OCI-LY7 (cell line): Measurements from ENCODE around the gene FUBP3. TPM values are rescaled to one million over a fixed set of nuclear protein-coding genes. Genes with fewer than 3 reads are reported as not detected.

Experiments used
- BruUV-seq: library from RNA; stranded (reverse); fragments of 400-500 nt; replicated peaks from 2 replicates; lab custom pipeline; 2021; lab: Mats Ljungman, UMichigan
- CTCF ChIA-PET: fragments of 300-600 bp; sonication (Branson Sonifier 250); formaldehyde crosslinking; loops from one replicate; lab custom pipeline; 2022; ENCODE audit warnings: antibody characterized with exemption; ENCODE audit not compliant: unreplicated experiment; lab: Charles Lee
- POLR2A ChIA-PET: fragments of 300-600 bp; sonication (Branson Sonifier 250); formaldehyde crosslinking; loops from one replicate; lab custom pipeline; 2022; ENCODE audit warnings: antibody characterized with exemption; lab: Charles Lee
- DNase-seq: peaks from one replicate; pipeline ENCODE4 v3.0.0-alpha.2; 2015; ENCODE audit warnings: low spot score
- H2AFZ ChIP-seq: fragments of 200-600 bp; sonication (generic), shearing (Covaris generic); 2 replicates; pipeline ENCODE4 v1.6.1; 2014; ENCODE audit warnings: mild to moderate bottlenecking, antibody characterized with exemption, low read length, moderate library complexity
- H3K27ac ChIP-seq: fragments of 200-600 bp; sonication (generic); 2 replicates; pipeline ENCODE4 v1.5.1; 2014; ENCODE audit warnings: mixed run types, low read depth, mild to moderate bottlenecking, moderate library complexity, low read length, inconsistent platforms; ENCODE audit not compliant: poor library complexity, severe bottlenecking
- H3K36me3 ChIP-seq: fragments of 200-600 bp; sonication (generic); 2 replicates; pipeline ENCODE4 v1.6.1; 2014; ENCODE audit warnings: mild to moderate bottlenecking, antibody characterized with exemption, low read length, moderate library complexity, mixed read lengths; ENCODE audit not compliant: insufficient read depth
- H3K4me1 ChIP-seq: fragments of 200-600 bp; sonication (generic); 2 replicates; pipeline ENCODE4 v1.5.1; 2014; ENCODE audit warnings: mild to moderate bottlenecking, low read length; ENCODE audit not compliant: insufficient read depth, poor library complexity, severe bottlenecking
- H3K4me2 ChIP-seq: fragments of 200-600 bp; sonication (generic); 2 replicates; pipeline ENCODE4 v1.6.1; 2014; ENCODE audit warnings: mild to moderate bottlenecking, low read length
- H3K4me3 ChIP-seq: fragments of 200-600 bp; sonication (generic); 2 replicates; pipeline ENCODE4 v1.5.1; 2014; ENCODE audit warnings: mild to moderate bottlenecking, low read depth, low read length; ENCODE audit not compliant: poor library complexity, severe bottlenecking
- H3K79me2 ChIP-seq: fragments of 200-600 bp; sonication (generic); 2 replicates; pipeline ENCODE4 v1.6.1; 2016; ENCODE audit warnings: low read depth, mild to moderate bottlenecking, low read length, moderate library complexity, mixed read lengths; ENCODE audit not compliant: insufficient read depth
- H3K9me2 ChIP-seq: fragments of 200-600 bp; sonication (generic); 2 replicates; pipeline ENCODE4 v1.6.1; 2016; ENCODE audit warnings: mild to moderate bottlenecking, low read length, mixed read lengths; ENCODE audit not compliant: insufficient read depth
- H3K9me3 ChIP-seq: fragments of 200-600 bp; sonication (generic); 2 replicates; pipeline ENCODE4 v1.6.1; 2014; ENCODE audit warnings: mild to moderate bottlenecking, mixed run types, low read length, mixed read lengths
- H4K20me1 ChIP-seq: fragments of 200-600 bp; sonication (generic); 2 replicates; pipeline ENCODE4 v1.6.1; 2014; ENCODE audit warnings: mild to moderate bottlenecking, antibody characterized with exemption, low read length, moderate library complexity, mixed read lengths; ENCODE audit not compliant: insufficient read depth
- EZH2phosphoT487 ChIP-seq: fragments of 200-600 bp; sonication (generic); IDR thresholded peaks from 2 replicates; pipeline ENCODE4 v1.6.1; 2018; ENCODE audit warnings: low read depth, borderline replicate concordance, mild to moderate bottlenecking, mixed run types, antibody characterized with exemption, low read length, moderate library complexity, mixed read lengths
- intact Hi-C: fragments of 100-400 bp; cut with micrococcal nuclease; formaldehyde crosslinking; loops from one replicate; pipeline ENCODE4 v1.10.0; 2022; ENCODE audit not compliant: unreplicated experiment
- total RNA-seq, 2 experiments: library from RNA; depleted of rRNA in 1 of 2; stranded (reverse); fragments of >200 nt in 1 of 2; shearing (Covaris generic) in 1 of 2; gene quantifications; 2 replicates each; pipeline ENCODE4 v1.2.3, GENCODE V29; 2014 to 2022
- TF ChIP-seq, protein P1 (sequence below): fragments of 200-600 bp; sonication (generic); conservative IDR thresholded peaks from 2 replicates; pipeline ENCODE4 v1.5.1; 2014; ENCODE audit warnings: mild to moderate bottlenecking, antibody characterized with exemption, low read length, moderate library complexity, mixed read lengths

FUBP3 gene
- total RNA-seq, 2 experiments from 2014 or later = 62.3 to 78.3 TPM

DNA sequence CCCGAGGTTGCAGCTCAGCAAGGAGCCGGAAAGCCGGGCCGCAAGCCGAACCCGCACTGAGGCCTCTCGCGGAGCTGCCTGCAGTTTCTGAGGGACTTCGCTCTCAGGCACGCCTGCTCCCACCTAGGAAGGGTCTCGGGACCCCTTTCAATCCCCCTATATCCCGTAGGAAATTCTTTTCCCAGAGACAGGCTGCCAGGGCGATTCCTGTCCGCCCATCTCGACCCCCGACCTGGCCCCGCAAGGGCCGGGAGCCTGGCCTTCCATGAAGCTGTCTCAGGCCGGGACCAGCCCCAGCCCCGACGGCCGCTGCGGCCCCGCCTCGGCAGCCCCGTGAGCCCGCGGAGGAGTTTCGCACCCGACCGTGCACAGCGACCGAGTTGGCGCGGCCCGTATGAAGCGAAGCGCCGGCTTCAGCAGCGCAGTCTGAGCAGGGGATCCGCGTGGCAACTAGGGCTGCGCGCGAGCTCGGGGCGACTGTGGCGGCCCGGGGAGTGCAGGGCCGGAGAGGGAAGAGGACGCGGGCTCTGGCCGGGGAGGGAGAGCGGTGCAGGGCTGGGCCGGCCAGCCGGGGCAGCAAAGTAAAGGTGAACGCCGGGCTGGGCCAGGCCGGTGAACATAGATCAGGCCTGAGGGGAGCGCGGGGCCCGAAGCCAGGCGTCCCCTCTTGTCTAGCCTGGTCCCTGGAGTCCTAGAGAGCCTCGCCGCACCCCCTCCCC is 84.0 kb downstream of the FUBP3 start:
- no TSS peak for BruUV-seq
- CTCF ChIA-PET = no interaction called here
- no peak overlapping the region for H3K27ac ChIP-seq
- H3K9me3 ChIP-seq = no peaks in the 10 kb centered on the region
- H4K20me1 ChIP-seq = no peaks in the 10 kb centered on the region
- no peaks in the 10 kb centered on the region for H3K4me1 ChIP-seq
- POLR2A ChIA-PET = no interaction called here
- no peak overlapping the region for H3K4me3 ChIP-seq
- intact Hi-C loops = no loop called here
- TF ChIP-seq EZH2phosphoT487 = no peak
- TF ChIP-seq, protein P1, sequence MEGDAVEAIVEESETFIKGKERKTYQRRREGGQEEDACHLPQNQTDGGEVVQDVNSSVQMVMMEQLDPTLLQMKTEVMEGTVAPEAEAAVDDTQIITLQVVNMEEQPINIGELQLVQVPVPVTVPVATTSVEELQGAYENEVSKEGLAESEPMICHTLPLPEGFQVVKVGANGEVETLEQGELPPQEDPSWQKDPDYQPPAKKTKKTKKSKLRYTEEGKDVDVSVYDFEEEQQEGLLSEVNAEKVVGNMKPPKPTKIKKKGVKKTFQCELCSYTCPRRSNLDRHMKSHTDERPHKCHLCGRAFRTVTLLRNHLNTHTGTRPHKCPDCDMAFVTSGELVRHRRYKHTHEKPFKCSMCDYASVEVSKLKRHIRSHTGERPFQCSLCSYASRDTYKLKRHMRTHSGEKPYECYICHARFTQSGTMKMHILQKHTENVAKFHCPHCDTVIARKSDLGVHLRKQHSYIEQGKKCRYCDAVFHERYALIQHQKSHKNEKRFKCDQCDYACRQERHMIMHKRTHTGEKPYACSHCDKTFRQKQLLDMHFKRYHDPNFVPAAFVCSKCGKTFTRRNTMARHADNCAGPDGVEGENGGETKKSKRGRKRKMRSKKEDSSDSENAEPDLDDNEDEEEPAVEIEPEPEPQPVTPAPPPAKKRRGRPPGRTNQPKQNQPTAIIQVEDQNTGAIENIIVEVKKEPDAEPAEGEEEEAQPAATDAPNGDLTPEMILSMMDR = no peak
- no peak overlapping the region for H2AFZ ChIP-seq
- no peaks in the 10 kb centered on the region for H3K9me2 ChIP-seq
- DNase-seq = no peak
- no peak overlapping the region for H3K4me2 ChIP-seq
- H3K79me2 ChIP-seq = no peaks in the 10 kb centered on the region
- H3K36me3 ChIP-seq = no peaks in the 10 kb centered on the region

DNA sequence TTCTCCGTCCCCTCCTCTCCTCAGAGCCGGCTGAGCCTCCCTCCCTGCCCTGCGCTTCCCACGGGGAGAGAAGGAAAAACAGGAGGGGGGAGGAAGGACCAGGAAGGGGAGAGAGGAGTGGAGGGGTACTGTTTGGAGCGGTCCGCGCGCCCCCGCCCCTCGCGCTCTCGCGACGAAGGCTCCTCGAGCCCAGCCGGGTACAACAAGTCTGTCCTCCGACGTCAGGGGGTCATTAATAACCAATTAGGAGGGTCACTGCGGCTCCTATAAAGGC is 84.5 kb downstream of the FUBP3 start:
- H3K79me2 ChIP-seq = no peaks in the 10 kb centered on the region
- DNase-seq = no peak
- no peak overlapping the region for H3K27ac ChIP-seq
- TF ChIP-seq, protein P1 = no peak
- TF ChIP-seq EZH2phosphoT487 = no peak
- H3K4me3 ChIP-seq = no peak overlapping the region
- no TSS peak for BruUV-seq
- H3K36me3 ChIP-seq = no peaks in the 10 kb centered on the region
- no peak overlapping the region for H3K4me2 ChIP-seq
- no peaks in the 10 kb centered on the region for H3K9me2 ChIP-seq
- no peaks in the 10 kb centered on the region for H4K20me1 ChIP-seq
- H3K9me3 ChIP-seq = no peaks in the 10 kb centered on the region
- no peaks in the 10 kb centered on the region for H3K4me1 ChIP-seq
- ChIA-PET POLR2A (no interaction called here), CTCF (no interaction called here)
- no peak overlapping the region for H2AFZ ChIP-seq
- intact Hi-C loops = no loop called here

DNA sequence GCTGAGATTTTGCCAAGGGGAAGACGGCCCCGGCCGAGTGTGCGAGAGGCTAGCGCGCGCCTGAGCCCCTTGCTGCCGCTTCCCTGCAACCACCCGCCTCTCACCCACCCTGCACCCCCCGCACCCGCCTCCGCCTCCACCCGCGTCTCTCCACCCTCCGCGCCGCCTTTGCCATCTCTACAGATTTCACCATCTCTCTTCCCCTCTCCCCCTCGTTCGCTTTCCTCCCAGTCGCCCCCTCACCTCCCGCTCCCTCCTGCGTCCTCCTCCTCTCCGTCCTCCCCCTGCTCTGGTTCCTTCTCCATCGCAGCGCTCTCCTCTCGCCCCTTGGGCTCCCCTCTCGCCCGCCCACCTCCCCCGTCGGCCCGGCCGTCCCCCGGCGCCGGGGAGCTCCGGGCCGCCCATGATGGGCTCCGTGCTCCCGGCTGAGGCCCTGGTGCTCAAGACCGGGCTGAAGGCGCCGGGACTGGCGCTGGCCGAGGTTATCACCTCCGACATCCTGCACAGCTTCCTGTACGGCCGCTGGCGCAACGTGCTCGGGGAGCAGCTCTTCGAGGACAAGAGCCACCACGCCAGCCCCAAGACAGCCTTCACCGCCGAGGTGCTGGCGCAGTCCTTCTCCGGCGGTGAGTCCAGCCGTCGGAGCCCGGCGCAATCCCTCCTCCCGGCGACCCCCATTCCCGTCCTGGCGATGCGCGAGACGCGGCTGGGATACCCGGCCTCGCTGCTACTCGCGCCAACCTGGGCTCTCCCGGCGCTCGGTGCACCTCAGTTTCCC is 85.1 kb downstream of the FUBP3 start, which contains the start of gene PRDM12:
Gene PRDM12 (plus strand): TSS at position 344 of the 778 bp plus-strand sequence. CDS start 60 bp downstream, at position 404.
- DNase-seq = no peak
- no peaks in the 10 kb centered on the region for H3K79me2 ChIP-seq
- H3K27ac ChIP-seq = no peak within 1 kb of the TSS
- H2AFZ ChIP-seq = no peak within 1 kb of the TSS
- no peaks in the 10 kb centered on the region for H3K36me3 ChIP-seq
- TF ChIP-seq EZH2phosphoT487 = no peak
- TF ChIP-seq, protein P1 = no peak
- H3K4me3 ChIP-seq = no peak within 1 kb of the TSS
- H3K4me1 ChIP-seq = no peaks in the 10 kb centered on the region
- ChIA-PET CTCF (no interaction called here), POLR2A (no interaction called here)
- H3K9me3 ChIP-seq = no peaks in the 10 kb centered on the region
- H4K20me1 ChIP-seq = no peaks in the 10 kb centered on the region
- no peak within 1 kb of the TSS for H3K4me2 ChIP-seq
- intact Hi-C loops = no loop called here
- H3K9me2 ChIP-seq = no peaks in the 10 kb centered on the region
- BruUV-seq = no TSS peak
